SH-SY5Y (cell line): ENCODE data around the gene CCR3.

Source experiments
- GATA2 ChIP-seq: IDR thresholded peaks from 2 replicates; pipeline ENCODE4 v1.6.1; 2011; ENCODE audit warnings: mild to moderate bottlenecking, low read depth, low read length
- GATA3 ChIP-seq: IDR thresholded peaks from 2 replicates; pipeline ENCODE4 v1.6.1; 2011; ENCODE audit warnings: low read depth, mild to moderate bottlenecking, low read length, moderate library complexity

The CCR3 gene

GRCh38 chr3:46242120-46242519, at the start of gene CCR3:
CCR3 (plus strand) TSS chr3:46242460; CDS start chr3:46265159, 22,699 bp downstream.
- TF ChIP-seq GATA3, result no peak
- TF ChIP-seq GATA2, result no peak

- TF ChIP-seq GATA3 (no peak), GATA2 (no peak)
These were observed 49.3 kb upstream of the CCR3 start for GRCh38 chr3:46192939-46193338.

- no peak for TF ChIP-seq GATA3
- no peak for TF ChIP-seq GATA2
These were observed 48.8 kb upstream of the CCR3 start for GRCh38 chr3:46193436-46193835.

GRCh38 chr3:46194868-46195553, 47.2 kb upstream of the CCR3 start:
- TF ChIP-seq GATA2, result no peak
- TF ChIP-seq GATA3, result no peak

GRCh38 chr3:46196261-46196957, 45.9 kb upstream of the CCR3 start:
- TF ChIP-seq GATA3 (no peak), GATA2 (no peak)

GRCh38 chr3:46200211-46200610, 42.0 kb upstream of the CCR3 start:
- TF ChIP-seq GATA3, result no peak
- TF ChIP-seq GATA2, result no peak

- TF ChIP-seq GATA3 (no peak), GATA2 (no peak)
These were observed 41.5 kb upstream of the CCR3 start for GRCh38 chr3:46200790-46201189.

GRCh38 chr3:46202535-46202934, 39.7 kb upstream of the CCR3 start:
- TF ChIP-seq GATA3 (no peak), GATA2 (no peak)

- no peak for TF ChIP-seq GATA3
- TF ChIP-seq GATA2, result no peak
These were observed 38.6 kb upstream of the CCR3 start for GRCh38 chr3:46203681-46204080.

GRCh38 chr3:46205286-46205960, 36.8 kb upstream of the CCR3 start:
- TF ChIP-seq GATA3 (no peak), GATA2 (no peak)

- no peak for TF ChIP-seq GATA3
- TF ChIP-seq GATA2, result no peak
These were observed 35.8 kb upstream of the CCR3 start for GRCh38 chr3:46206282-46207015.

- TF ChIP-seq GATA2 (no peak), GATA3 (no peak)
These were observed 34.0 kb upstream of the CCR3 start, which contains the start of gene CCR1 for GRCh38 chr3:46208167-46208704. CCR1 (minus strand) TSS chr3:46208313; CDS start chr3:46204313, 4,000 bp downstream.

GRCh38 chr3:46209053-46209452, 33.2 kb upstream of the CCR3 start:
- no peak for TF ChIP-seq GATA2
- no peak for TF ChIP-seq GATA3
